ENCODE measurements around the gene MORN4.

Gene MORN4

GRCh38 chr10:97631098-97631497, 2.2 kb downstream of the MORN4 start:
- intact Hi-C loops (cut with micrococcal nuclease), result no loop called here
- Mint-ChIP-seq H3K4me1 (ENCODE audit: low read depth) (peaks cover 13% of the 10 kb centered on the region), H3K4me3 (no peak overlapping the region), H3K27ac (no peak overlapping the region), H3K36me3 (ENCODE audit: low read depth) (peaks cover 6% of the 10 kb centered on the region), H3K27me3 (peaks cover 2% of the 10 kb centered on the region), H3K9me3 (no peaks in the 10 kb centered on the region)

GRCh38 chr10:97629289-97629688, 4.0 kb downstream of the MORN4 start:
- Mint-ChIP-seq H3K9me3 (no peaks in the 10 kb centered on the region), H3K36me3 (ENCODE audit: low read depth) (peaks cover 6% of the 10 kb centered on the region), H3K4me1 (ENCODE audit: low read depth) (peaks cover 13% of the 10 kb centered on the region), H3K27ac (no peak overlapping the region), H3K27me3 (peaks cover 2% of the 10 kb centered on the region), H3K4me3 (no peak overlapping the region)
- intact Hi-C loops (cut with micrococcal nuclease), result loop anchor here (10.0 kb wide), 1 partner anchor 124 kb away; no protein-coding TSS in a partner anchor

GRCh38 chr10:97628228-97628627, 5.1 kb downstream of the MORN4 start:
- H3K4me3 Mint-ChIP-seq, result no peak overlapping the region
- no peak overlapping the region for H3K27ac Mint-ChIP-seq
- no peaks in the 10 kb centered on the region for H3K9me3 Mint-ChIP-seq
- H3K4me1 Mint-ChIP-seq (ENCODE audit: low read depth), result peaks cover 11% of the 10 kb centered on the region
- intact Hi-C loops (cut with micrococcal nuclease), result loop anchor here (10.0 kb wide), 1 partner anchor 123 kb away; no protein-coding TSS in a partner anchor
- H3K36me3 Mint-ChIP-seq (ENCODE audit: low read depth), result peaks cover 3% of the 10 kb centered on the region
- peaks cover 2% of the 10 kb centered on the region for H3K27me3 Mint-ChIP-seq

DNA sequence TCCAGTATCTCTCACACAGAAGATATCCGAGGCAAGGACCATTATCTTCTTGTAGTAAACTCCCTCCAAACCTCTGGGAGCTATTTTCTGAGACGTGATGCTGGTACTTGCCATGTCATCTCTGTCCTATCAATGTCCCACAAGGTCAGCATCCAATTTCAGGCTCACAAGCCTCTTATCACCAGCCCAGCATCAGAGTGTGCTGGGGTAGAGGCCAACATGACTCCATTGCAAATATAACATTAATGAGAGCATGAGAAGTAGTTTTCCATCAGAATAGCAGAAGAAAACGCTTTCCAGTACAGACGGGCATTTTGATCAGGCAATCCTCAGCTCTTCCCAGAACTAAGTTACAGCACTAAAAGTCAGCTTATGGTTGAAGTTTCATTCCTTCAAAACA, 5.6 kb downstream of the MORN4 start:
- intact Hi-C loops (cut with micrococcal nuclease), result loop anchor here (10.0 kb wide), 1 partner anchor 123 kb away; no protein-coding TSS in a partner anchor
- Mint-ChIP-seq H3K9me3 (no peaks in the 10 kb centered on the region), H3K36me3 (ENCODE audit: low read depth) (no peaks in the 10 kb centered on the region), H3K4me3 (no peak overlapping the region), H3K4me1 (ENCODE audit: low read depth) (peaks cover 6% of the 10 kb centered on the region), H3K27ac (no peak overlapping the region), H3K27me3 (peaks cover 2% of the 10 kb centered on the region)

DNA sequence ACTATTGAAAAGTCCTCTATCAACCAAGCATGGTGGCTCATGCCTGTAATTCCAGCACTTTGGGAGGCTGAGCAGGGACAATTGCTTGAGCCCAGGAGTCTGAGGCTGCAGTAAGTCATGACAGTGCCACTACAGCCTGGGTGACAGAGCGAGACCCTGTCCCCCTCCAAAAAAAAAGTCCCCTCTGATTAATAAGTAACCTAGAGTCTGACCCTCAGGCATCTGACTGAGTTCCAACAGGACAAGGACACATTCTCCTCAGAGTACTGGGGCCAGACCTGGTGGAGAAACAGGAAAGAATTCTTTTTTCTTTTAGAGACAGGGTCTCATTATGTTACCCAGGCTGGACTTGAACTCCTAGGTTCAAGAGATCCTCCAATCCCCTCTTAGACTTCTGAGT, 10.0 kb downstream of the MORN4 start:
- Mint-ChIP-seq H3K27me3 (no peaks in the 10 kb centered on the region), H3K4me3 (no peak overlapping the region), H3K4me1 (ENCODE audit: low read depth) (no peaks in the 10 kb centered on the region), H3K9me3 (no peaks in the 10 kb centered on the region), H3K36me3 (ENCODE audit: low read depth) (no peaks in the 10 kb centered on the region), H3K27ac (no peak overlapping the region)
- intact Hi-C loops (cut with micrococcal nuclease), result loop anchor here (10.0 kb wide), 1 partner anchor 118 kb away; no protein-coding TSS in a partner anchor

DNA sequence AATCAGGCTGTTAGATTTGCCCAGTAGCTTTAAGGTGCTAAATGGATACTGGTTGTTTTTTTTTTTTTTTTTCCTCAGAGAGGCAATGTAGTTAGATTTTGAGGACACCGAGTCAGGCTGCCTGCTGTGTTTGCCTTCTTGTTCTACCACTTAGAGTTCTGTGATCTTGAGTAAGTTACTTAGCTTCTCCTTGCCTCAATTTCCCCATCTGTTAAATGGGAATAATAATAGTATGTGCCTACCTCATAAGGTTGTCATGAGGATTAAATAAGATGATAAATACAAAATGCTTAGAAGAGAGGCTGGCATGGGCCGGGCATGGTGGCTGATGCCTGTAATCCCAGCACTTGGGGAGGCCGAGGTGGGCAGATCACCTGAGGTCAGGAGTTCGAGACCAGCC, 14.6 kb downstream of the MORN4 start:
- Mint-ChIP-seq H3K36me3 (ENCODE audit: low read depth) (no peaks in the 10 kb centered on the region), H3K27ac (no peak overlapping the region), H3K9me3 (no peaks in the 10 kb centered on the region), H3K4me3 (no peak overlapping the region), H3K27me3 (no peaks in the 10 kb centered on the region), H3K4me1 (ENCODE audit: low read depth) (no peaks in the 10 kb centered on the region)
- intact Hi-C loops (cut with micrococcal nuclease), result no loop called here

GRCh38 chr10:97618285-97618684, 15.0 kb downstream of the MORN4 start:
- Mint-ChIP-seq H3K4me3 (no peak overlapping the region), H3K4me1 (ENCODE audit: low read depth) (no peaks in the 10 kb centered on the region), H3K9me3 (no peaks in the 10 kb centered on the region), H3K27ac (no peak overlapping the region), H3K27me3 (no peaks in the 10 kb centered on the region), H3K36me3 (ENCODE audit: low read depth) (no peaks in the 10 kb centered on the region)
- intact Hi-C loops (cut with micrococcal nuclease), result no loop called here

GRCh38 chr10:97612386-97612785, 20.9 kb downstream of the MORN4 start:
- H3K4me1 Mint-ChIP-seq (ENCODE audit: low read depth), result no peaks in the 10 kb centered on the region
- no peaks in the 10 kb centered on the region for H3K36me3 Mint-ChIP-seq (ENCODE audit: low read depth)
- no peak overlapping the region for H3K27ac Mint-ChIP-seq
- H3K9me3 Mint-ChIP-seq, result no peaks in the 10 kb centered on the region
- no peak overlapping the region for H3K4me3 Mint-ChIP-seq
- intact Hi-C loops (cut with micrococcal nuclease), result loop anchor here (5.0 kb wide), 1 partner anchor 40 kb away; the partner anchor contains the start of gene ANKRD2
- no peaks in the 10 kb centered on the region for H3K27me3 Mint-ChIP-seq

DNA sequence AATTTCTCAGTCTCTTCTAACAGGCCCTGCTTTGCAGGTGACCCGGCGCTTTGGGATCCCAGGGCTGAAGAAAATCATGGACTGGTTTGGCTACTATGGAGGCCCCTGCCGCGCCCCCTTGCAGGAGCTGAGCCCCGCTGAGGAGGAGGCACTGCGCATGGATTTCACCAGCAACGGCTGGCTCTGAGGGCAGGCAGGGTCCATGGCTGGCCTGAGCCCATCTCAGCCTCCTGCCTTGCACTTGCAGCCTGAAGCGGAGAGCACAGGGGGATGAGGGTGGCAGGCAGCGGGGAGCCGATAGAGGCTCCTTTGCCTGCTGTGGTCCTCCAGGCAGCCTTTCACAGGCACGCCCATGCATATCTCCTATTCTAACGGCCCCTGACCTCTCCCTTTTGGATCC, 21.8 kb downstream of the MORN4 start:
- Mint-ChIP-seq H3K4me1 (ENCODE audit: low read depth) (no peaks in the 10 kb centered on the region), H3K27ac (no peak overlapping the region), H3K9me3 (no peaks in the 10 kb centered on the region), H3K36me3 (ENCODE audit: low read depth) (no peaks in the 10 kb centered on the region), H3K27me3 (no peaks in the 10 kb centered on the region), H3K4me3 (no peak overlapping the region)
- intact Hi-C loops (cut with micrococcal nuclease), result loop anchor here (5.0 kb wide), 1 partner anchor 39 kb away; the partner anchor contains the start of gene ANKRD2

GRCh38 chr10:97608991-97609561, 24.2 kb downstream of the MORN4 start:
- Mint-ChIP-seq H3K9me3 (no peaks in the 10 kb centered on the region), H3K27ac (no peak overlapping the region), H3K27me3 (no peaks in the 10 kb centered on the region), H3K36me3 (ENCODE audit: low read depth) (no peaks in the 10 kb centered on the region), H3K4me3 (no peak overlapping the region), H3K4me1 (ENCODE audit: low read depth) (no peaks in the 10 kb centered on the region)
- intact Hi-C loops (cut with micrococcal nuclease), result no loop called here

DNA sequence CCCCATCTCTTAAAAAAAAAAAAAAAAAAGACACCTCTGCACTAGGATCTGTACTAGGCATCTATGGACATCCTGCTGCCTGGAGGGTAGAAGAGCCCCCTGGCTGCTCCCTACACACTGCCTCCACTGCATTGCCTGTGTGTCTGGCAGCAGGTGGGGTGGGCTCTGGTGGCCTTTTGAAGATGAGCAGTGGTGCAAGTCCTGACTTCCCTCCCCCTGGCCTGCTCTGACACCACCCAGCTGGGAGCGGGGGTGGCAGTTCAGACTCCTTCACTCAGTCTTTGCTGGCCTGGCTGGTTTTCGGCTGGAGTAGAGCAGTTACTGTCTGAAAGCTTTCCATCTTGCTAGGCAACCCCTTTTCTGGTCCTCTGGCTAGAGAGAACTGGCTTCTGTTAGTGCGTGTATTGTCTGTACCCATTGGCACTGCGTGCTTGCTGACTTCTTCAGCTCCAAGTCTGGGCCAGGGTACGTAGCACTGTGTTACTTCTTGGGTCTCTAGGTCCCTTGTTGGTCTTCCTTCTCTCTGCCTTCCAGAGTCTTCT, 26.1 kb downstream of the MORN4 start:
- no peaks in the 10 kb centered on the region for H3K36me3 Mint-ChIP-seq (ENCODE audit: low read depth)
- H3K27ac Mint-ChIP-seq, result no peak overlapping the region
- H3K9me3 Mint-ChIP-seq, result no peaks in the 10 kb centered on the region
- intact Hi-C loops (cut with micrococcal nuclease), result no loop called here
- H3K4me3 Mint-ChIP-seq, result no peak overlapping the region
- H3K27me3 Mint-ChIP-seq, result no peaks in the 10 kb centered on the region
- no peaks in the 10 kb centered on the region for H3K4me1 Mint-ChIP-seq (ENCODE audit: low read depth)

DNA sequence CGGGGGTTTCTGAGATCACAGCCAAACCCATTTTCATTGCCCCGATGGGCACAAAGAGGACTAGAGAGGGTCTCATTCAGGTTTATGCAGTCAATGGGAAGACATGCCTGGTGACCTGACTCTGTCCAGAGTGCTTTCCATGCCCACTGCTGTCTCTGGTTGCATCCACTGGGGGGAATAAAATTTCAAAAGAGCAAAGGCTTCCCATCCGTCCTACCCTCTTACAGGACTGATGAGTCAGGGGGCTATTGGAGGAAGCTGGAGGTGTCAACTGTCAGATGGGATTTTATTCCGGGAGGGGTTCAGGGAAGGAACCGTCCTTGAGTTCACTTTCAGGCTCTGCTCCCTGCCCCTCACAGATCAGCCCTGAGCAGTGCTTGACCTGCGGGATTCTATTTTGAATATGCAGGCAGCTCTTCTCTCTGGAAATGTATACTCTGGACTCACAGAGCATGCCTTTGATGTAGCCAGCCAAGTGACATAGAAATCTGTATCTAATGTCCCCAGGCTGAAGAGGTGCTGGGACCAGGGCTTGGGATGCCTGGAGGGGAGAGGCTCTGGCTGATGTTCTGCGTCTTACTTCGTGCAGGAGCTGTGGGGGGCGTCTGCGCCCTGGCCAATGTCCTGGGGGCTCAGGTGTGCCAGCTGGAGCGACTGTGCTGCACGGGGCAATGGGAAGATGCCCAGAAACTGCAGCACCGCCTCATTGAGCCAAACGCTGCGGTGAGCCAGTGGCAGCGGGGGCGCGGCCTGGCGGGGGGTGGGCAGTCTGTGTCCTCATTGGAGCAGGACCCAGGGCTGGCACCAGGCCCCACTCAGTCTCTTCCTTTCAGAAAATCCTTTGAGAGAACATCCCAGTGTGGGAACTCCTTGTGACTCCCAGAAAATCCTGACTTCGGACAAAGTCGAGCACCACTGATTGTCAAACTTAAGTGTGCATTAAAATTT, 31.8 kb downstream of the MORN4 start:
- Mint-ChIP-seq H3K9me3 (no peaks in the 10 kb centered on the region), H3K4me1 (ENCODE audit: low read depth) (no peaks in the 10 kb centered on the region), H3K27ac (no peak overlapping the region), H3K36me3 (ENCODE audit: low read depth) (no peaks in the 10 kb centered on the region), H3K27me3 (no peaks in the 10 kb centered on the region), H3K4me3 (no peak overlapping the region)
- intact Hi-C loops (cut with micrococcal nuclease), result no loop called here

DNA sequence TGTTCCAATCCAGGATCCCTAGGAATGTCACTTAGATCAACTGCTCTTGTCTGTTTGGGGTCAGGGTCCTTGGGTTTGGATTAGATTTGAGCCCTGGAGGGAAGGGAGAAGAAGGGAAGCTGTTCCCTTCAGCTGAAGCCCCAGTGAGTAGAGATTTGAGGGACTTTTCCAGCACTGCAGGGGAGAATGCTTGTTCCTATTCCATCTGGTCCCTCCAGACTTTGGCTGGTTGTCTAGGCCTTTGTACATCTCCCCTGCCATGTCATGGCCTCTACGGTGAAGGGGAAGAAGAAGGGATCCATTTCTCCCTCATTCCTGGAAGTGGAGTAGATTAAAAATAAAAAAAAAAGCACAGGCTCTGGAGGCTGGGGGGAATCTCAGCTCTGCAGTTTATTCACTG, 32.7 kb downstream of the MORN4 start:
- intact Hi-C loops (cut with micrococcal nuclease), result no loop called here
- no peaks in the 10 kb centered on the region for H3K36me3 Mint-ChIP-seq (ENCODE audit: low read depth)
- H3K4me3 Mint-ChIP-seq, result no peak overlapping the region
- H3K9me3 Mint-ChIP-seq, result no peaks in the 10 kb centered on the region
- no peak overlapping the region for H3K27ac Mint-ChIP-seq
- no peaks in the 10 kb centered on the region for H3K4me1 Mint-ChIP-seq (ENCODE audit: low read depth)
- peaks cover 3% of the 10 kb centered on the region for H3K27me3 Mint-ChIP-seq

GRCh38 chr10:97599272-97599619, 34.1 kb downstream of the MORN4 start:
- intact Hi-C loops (cut with micrococcal nuclease), result no loop called here
- Mint-ChIP-seq H3K27ac (no peak overlapping the region), H3K4me1 (ENCODE audit: low read depth) (no peaks in the 10 kb centered on the region)

More at GRCh38 chr10:97599272-97599619, 34.1 kb downstream of the MORN4 start:
- Mint-ChIP-seq H3K4me3 (no peak overlapping the region), H3K9me3 (no peaks in the 10 kb centered on the region), H3K27me3 (peaks cover 4% of the 10 kb centered on the region), H3K36me3 (ENCODE audit: low read depth) (no peaks in the 10 kb centered on the region)
